GM23248 (cell line): ENCODE results near the gene CADPS. TPM values are rescaled to one million over a fixed set of nuclear protein-coding genes. Genes with fewer than 3 reads are reported as not detected.

Experiments used
- DNase-seq: peaks from one replicate; pipeline ENCODE4 v3.0.0-alpha.2; 2015
- H2AFZ ChIP-seq: fragments of 200-600 bp; sonication (generic); 2 replicates; pipeline ENCODE4 v1.6.1; 2016; ENCODE audit warnings: antibody characterized with exemption
- H3F3A ChIP-seq: fragments of 200-600 bp; sonication (generic); 2 replicates; pipeline ENCODE4 v1.6.1; 2016; ENCODE audit warnings: mild to moderate bottlenecking, antibody characterized with exemption, mixed run types; ENCODE audit not compliant: insufficient read depth
- H3K27ac ChIP-seq: fragments of 200-600 bp; sonication (generic); 2 replicates; pipeline ENCODE4 v1.5.1; 2016; ENCODE audit warnings: mild to moderate bottlenecking
- H3K27me3 ChIP-seq: fragments of 200-600 bp; sonication (generic); replicated peaks from 2 replicates; pipeline ENCODE4 v1.6.1; 2016; ENCODE audit warnings: mild to moderate bottlenecking; ENCODE audit not compliant: insufficient read depth
- H3K36me3 ChIP-seq: fragments of 200-600 bp; sonication (generic); 2 replicates; pipeline ENCODE4 v1.6.1; 2016; ENCODE audit warnings: low read depth, mild to moderate bottlenecking
- H3K4me1 ChIP-seq: fragments of 200-600 bp; sonication (generic); 2 replicates; pipeline ENCODE4 v1.6.1; 2016; ENCODE audit warnings: mild to moderate bottlenecking; ENCODE audit not compliant: insufficient read depth
- H3K4me2 ChIP-seq: fragments of 200-600 bp; sonication (generic); one replicate; pipeline ENCODE4 v1.6.1; 2016; ENCODE audit warnings: mild to moderate bottlenecking; ENCODE audit not compliant: unreplicated experiment
- H3K4me3 ChIP-seq: fragments of 200-600 bp; sonication (generic); 2 replicates; pipeline ENCODE4 v1.5.1; 2016; ENCODE audit warnings: mild to moderate bottlenecking
- H3K79me2 ChIP-seq: fragments of 200-600 bp; sonication (generic); 2 replicates; pipeline ENCODE4 v1.6.1; 2016; ENCODE audit warnings: mild to moderate bottlenecking; ENCODE audit not compliant: insufficient read depth
- H3K9ac ChIP-seq: fragments of 200-600 bp; sonication (generic); 2 replicates; pipeline ENCODE4 v1.6.1; 2016; ENCODE audit warnings: mild to moderate bottlenecking
- H3K9me2 ChIP-seq: fragments of 200-600 bp; sonication (generic); 2 replicates; pipeline ENCODE4 v1.6.1; 2016; ENCODE audit warnings: mixed run types, mild to moderate bottlenecking, moderate library complexity; ENCODE audit not compliant: insufficient read depth
- H3K9me3 ChIP-seq: fragments of 200-600 bp; sonication (generic); one replicate; pipeline ENCODE4 v1.6.1; 2017; ENCODE audit warnings: low read depth
- H4K20me1 ChIP-seq: fragments of 200-600 bp; sonication (generic); 2 replicates; pipeline ENCODE4 v1.6.0; 2016; ENCODE audit not compliant: insufficient read depth
- EZH2 ChIP-seq: fragments of 200-600 bp; sonication (generic); IDR thresholded peaks from 2 replicates; pipeline ENCODE4 v1.6.1; 2018; ENCODE audit warnings: antibody characterized with exemption, mild to moderate bottlenecking; ENCODE audit not compliant: insufficient read depth, poor library complexity, severe bottlenecking
- EZH2phosphoT487 ChIP-seq: fragments of 200-600 bp; sonication (generic); IDR thresholded peaks from 2 replicates; pipeline ENCODE4 v1.6.1; 2018; ENCODE audit warnings: antibody characterized with exemption, moderate library complexity, mild to moderate bottlenecking, low read depth; ENCODE audit not compliant: insufficient read depth
- WGBS, 2 experiments: methylation state at CpG; one replicate each; pipeline ENCODE4 v1.1.6; 2015 to 2017; ENCODE audit warnings: low lambda C conversion rate in 2 of 2, low coverage in 1 of 2; ENCODE audit errors: missing lambda C conversion rate in 2 of 2; 5-methylcytosine and 5-hydroxymethylcytosine counted together
- in situ Hi-C: fragments of 300-500 bp; cut with MboI; formaldehyde crosslinking; loops from 2 replicates; pipeline ENCODE4 v1.15.0; 2020
- polyA plus RNA-seq: library from polyadenylated mRNA; unstranded; fragments of >200 nt; fragmentation: Nextera tagmentation; extraction: Ambion mirVana; gene quantifications from 2 replicates; pipeline ENCODE4 v1.2.1, GENCODE V29; 2016
- total RNA-seq: library from RNA; depleted of rRNA; stranded (reverse); fragments of >200 nt; shearing (Covaris generic); gene quantifications from 2 replicates; pipeline ENCODE4 v1.2.3, GENCODE V29; 2014

Gene CADPS
- total and polyA plus RNA-seq, 2 experiments from 2014 or later: 3.0 to 4.1 TPM

DNA sequence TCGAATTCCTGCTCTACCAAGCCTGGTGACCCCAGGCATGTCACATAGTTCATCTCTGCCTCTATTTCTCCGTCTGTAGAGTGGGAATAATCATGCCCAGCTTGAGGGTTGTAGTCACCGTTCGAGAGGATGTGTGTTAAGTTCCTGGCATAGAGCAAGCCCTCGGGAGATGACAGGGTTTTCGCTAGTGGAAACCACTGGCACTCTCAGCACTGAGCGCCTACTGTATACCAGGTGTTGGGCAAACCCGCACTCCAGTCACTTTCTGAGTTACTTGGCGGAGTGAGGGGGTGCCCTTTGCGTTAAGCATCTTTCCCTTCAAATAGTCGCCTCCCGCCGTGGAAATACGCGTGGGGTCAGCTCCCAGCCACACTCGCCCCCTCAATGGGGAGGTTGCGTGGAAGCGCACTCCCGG, 506.9 kb downstream of the CADPS start:
- Histone ChIP-seq H3K4me3 (no peak overlapping the region), H3K4me2 (no peak overlapping the region), H3F3A (no peaks in the 10 kb centered on the region), H2AFZ (no peak overlapping the region), H3K36me3 (no peaks in the 10 kb centered on the region), H3K9ac (no peak overlapping the region), H3K4me1 (no peaks in the 10 kb centered on the region), H3K27me3 (peaks cover 89% of the 10 kb centered on the region), H3K9me3 (no peaks in the 10 kb centered on the region), H3K79me2 (no peaks in the 10 kb centered on the region), H3K27ac (no peak overlapping the region), H4K20me1 (no peaks in the 10 kb centered on the region), H3K9me2 (no peaks in the 10 kb centered on the region)
- TF ChIP-seq EZH2phosphoT487 (no peak), EZH2 (peak; percentile 54)
- no peak for DNase-seq
- WGBS, 2 experiments: 4 to 5% methylated on average over 19 of the region's 19 CpGs
- in situ Hi-C loops: no loop called here

- Histone ChIP-seq H3K9ac (no peak overlapping the region), H3K4me3 (no peak overlapping the region), H3K27me3 (peaks cover 84% of the 10 kb centered on the region), H4K20me1 (no peaks in the 10 kb centered on the region), H3K9me2 (no peaks in the 10 kb centered on the region), H3K4me1 (no peaks in the 10 kb centered on the region), H3F3A (no peaks in the 10 kb centered on the region), H2AFZ (no peak overlapping the region), H3K79me2 (no peaks in the 10 kb centered on the region), H3K4me2 (no peak overlapping the region), H3K9me3 (no peaks in the 10 kb centered on the region), H3K36me3 (no peaks in the 10 kb centered on the region), H3K27ac (no peak overlapping the region)
- no peak for DNase-seq
- 2 to 5% methylated on average over 24 to 25 of the region's 25 CpGs for WGBS, 2 experiments
- in situ Hi-C loops: no loop called here
- TF ChIP-seq EZH2phosphoT487 (no peak), EZH2 (no peak)
Measured at GRCh38 chr3:62367763-62368195, 507.4 kb downstream of the CADPS start.

GRCh38 chr3:62366126-62366484, 509.1 kb downstream of the CADPS start:
- Histone ChIP-seq H3K27ac (no peak overlapping the region), H2AFZ (no peak overlapping the region), H3K4me2 (no peak overlapping the region), H3K9me2 (no peaks in the 10 kb centered on the region), H3K36me3 (no peaks in the 10 kb centered on the region), H3F3A (no peaks in the 10 kb centered on the region), H3K4me1 (no peaks in the 10 kb centered on the region), H3K27me3 (peaks cover 72% of the 10 kb centered on the region), H3K9me3 (no peaks in the 10 kb centered on the region), H3K4me3 (no peak overlapping the region), H3K79me2 (no peaks in the 10 kb centered on the region), H3K9ac (no peak overlapping the region), H4K20me1 (no peaks in the 10 kb centered on the region)
- TF ChIP-seq EZH2phosphoT487: no peak
- no peak for TF ChIP-seq EZH2
- in situ Hi-C loops: no loop called here
- DNase-seq: no peak
- 39 to 40% methylated on average over 4 of the region's 4 CpGs for WGBS, 2 experiments

GRCh38 chr3:62365391-62366125, 509.7 kb downstream of the CADPS start:
- Histone ChIP-seq H3K9ac (no peak overlapping the region), H3K79me2 (no peaks in the 10 kb centered on the region), H3K4me3 (no peak overlapping the region), H2AFZ (no peak overlapping the region), H3F3A (no peaks in the 10 kb centered on the region), H3K4me1 (no peaks in the 10 kb centered on the region), H3K9me2 (no peaks in the 10 kb centered on the region), H3K9me3 (no peaks in the 10 kb centered on the region), H3K4me2 (no peak overlapping the region), H3K27ac (no peak overlapping the region), H3K27me3 (peaks cover 67% of the 10 kb centered on the region), H3K36me3 (no peaks in the 10 kb centered on the region), H4K20me1 (no peaks in the 10 kb centered on the region)
- in situ Hi-C loops: no loop called here
- DNase-seq: no peak
- TF ChIP-seq EZH2 (no peak), EZH2phosphoT487 (no peak)
- 24 to 32% methylated on average over 16 of the region's 16 CpGs for WGBS, 2 experiments
